ENCODE results near the gene SEM1.
"Not testable (repeated sequence)": the region's sequence is repeated elsewhere in the genome, so short reads cannot be mapped to it uniquely, and the experiment has no call there.

SEM1 gene

DNA sequence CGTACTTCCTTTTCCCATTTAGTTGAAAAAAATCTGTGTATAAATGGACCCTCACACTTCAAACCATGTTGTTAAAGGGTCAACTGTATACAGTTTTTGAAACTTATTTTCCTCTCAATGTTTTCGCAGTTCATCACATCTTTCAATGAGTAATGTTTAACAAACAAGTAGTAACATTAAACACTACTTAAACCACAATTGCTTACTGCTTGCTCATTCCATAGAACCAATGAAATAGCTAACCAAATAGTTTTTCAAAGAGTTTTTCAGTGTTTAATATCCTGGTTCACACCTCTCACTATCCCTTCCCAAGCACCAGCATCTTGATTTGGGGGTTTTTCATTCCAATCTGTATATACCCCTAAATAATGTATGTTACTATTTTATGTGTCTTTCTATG lies 9.1 kb downstream of the SEM1 start:
- DNase-seq, result no peak

GRCh38 chr7:96699219-96699871 lies 10.3 kb downstream of the SEM1 start:
- no peak for DNase-seq

DNA sequence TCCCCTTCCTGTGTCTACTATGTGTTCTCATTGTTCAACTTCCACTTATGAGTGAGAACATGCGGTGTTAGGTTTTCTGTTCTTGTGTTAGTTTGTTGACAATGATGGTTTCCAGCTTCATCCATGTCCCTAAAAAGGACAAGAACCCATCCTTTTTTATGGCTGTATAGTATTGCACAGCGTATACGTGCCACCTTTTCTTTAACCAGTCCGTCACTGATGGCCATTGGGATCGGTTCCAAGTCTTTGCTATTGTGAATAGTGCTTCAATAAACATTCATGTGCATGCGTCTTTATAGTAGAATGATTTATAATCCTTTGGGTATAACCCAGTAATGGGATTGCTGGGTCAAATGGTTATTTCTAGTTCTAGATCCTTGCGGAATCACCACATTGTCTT lies 11.2 kb downstream of the SEM1 start:
- DNase-seq, result not testable (repeated sequence)

DNA sequence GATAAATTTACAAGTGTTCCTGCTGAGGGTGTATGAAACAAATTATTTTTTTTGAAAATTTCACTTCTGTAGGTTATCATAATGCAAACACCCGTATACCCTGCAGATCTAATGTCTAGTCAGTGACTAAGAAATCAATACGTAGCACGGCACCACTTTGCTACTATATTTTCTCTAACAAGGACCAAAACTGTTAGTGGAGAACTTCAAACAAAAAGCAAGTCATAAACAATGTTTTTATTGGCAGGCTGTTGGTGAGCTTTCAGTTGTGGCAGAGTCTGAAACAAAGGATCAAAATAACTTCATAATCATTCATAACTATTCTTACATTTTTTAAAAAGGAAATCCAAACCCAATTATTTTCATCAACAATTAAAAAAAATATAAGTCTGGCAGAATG lies 11.8 kb downstream of the SEM1 start:
- no peak for DNase-seq

GRCh38 chr7:96695581-96695980 lies 14.1 kb downstream of the SEM1 start:
- no peak for DNase-seq

GRCh38 chr7:96694082-96694481 lies 15.6 kb downstream of the SEM1 start:
- DNase-seq, result no peak

DNA sequence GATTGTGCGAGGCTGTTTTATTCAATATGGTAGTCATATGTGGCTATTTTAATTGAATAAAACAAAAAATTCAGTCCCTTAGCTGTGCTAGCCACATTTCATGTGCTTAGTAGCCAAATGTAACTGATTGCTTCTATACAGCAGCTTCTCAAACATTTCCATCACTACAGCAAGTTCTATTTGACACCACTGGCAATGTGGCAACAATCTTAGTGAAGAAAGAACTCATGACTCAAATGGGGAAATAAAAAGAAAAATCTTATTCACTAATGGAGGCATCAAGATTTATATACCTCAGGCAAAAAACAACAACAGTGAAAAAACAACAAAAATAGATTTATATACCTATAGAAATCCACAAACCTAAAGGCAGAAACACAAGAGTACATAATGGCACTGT lies 17.9 kb downstream of the SEM1 start:
- no peak for DNase-seq

GRCh38 chr7:96689414-96689813 lies 20.2 kb downstream of the SEM1 start:
- DNase-seq, result no peak

- no peak for DNase-seq
Measured at GRCh38 chr7:96686305-96686704, 23.3 kb downstream of the SEM1 start.

DNA sequence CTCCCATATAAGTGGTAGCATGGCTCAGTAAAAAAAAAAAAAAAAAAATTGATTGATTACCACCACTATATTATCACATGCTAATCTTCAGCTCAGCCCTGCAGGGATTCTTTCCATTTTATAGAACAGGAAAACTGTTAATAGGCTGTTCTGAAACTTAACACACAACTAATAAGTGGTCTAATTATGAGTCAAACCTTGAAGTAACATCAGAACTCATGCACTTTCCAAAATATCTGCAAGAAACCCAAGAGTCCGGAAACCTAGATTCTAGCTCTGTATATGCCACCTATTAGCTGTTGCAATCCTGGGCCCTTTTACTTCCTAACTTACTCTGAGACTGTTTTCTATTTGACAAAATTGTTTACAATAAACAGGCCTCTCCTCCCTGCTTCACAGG lies 23.9 kb downstream of the SEM1 start:
- no peak for DNase-seq

DNA sequence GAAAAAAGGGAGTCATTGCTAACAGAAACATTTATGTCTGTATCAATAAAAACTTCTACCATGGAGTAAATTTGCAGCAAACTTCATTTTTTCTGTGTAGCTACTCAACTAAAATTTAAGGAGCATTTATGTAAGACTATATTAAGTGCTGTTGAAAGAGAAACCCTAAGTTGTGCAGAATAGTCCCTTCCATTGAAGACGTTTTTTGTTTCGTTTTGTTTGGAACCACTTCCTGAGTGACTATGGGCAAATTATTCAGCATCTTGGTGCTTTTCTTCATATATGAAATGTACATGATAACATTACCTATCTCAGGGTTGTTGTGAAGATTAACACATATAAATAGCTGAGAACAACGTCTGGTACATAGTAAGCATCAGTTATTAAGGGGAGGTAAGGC lies 24.3 kb downstream of the SEM1 start:
- no peak for DNase-seq

GRCh38 chr7:96679886-96680285 lies 29.8 kb downstream of the SEM1 start:
- DNase-seq, result peak; percentile 58

DNA sequence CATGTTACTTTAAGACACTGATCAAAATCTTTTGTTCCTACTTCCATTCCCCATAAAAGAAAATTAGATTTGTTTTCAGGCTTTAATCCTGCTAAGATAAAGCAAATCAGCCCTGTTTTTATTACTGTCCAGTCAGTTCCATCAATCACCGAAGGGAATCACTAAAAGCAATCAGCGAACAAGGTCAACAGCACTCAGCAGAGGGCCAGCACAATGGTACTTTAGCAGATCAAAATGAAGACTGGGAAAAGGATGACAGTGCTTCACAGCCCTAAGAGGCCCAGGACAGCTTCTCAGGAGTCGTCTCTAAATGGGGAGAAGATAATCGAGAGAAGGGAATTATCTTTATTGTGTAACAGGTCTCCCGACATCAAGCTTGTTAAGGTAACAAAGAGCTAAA lies 32.7 kb downstream of the SEM1 start:
- DNase-seq, result no peak

DNA sequence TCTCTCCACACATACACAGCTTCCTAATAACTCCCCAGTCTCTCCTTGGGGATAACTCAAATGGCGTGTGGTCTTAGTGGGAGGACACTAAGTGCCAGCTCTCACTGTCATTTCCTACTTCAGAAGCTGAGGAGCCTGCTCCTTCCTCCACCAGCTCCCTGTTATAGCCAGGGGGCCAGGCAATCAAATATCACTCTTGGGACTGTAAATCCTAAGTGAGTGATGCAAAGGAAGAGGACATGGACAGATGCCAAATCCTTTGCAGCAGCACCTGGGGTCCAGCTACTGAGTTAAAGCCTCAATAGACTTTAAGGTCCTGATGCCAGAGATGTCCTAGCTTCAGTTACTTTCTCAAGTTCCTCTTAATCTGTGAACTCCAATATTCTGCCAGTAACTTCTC lies 34.1 kb downstream of the SEM1 start:
- DNase-seq, result no peak

GRCh38 chr7:96674565-96674964 lies 35.1 kb downstream of the SEM1 start:
- DNase-seq, result no peak

GRCh38 chr7:96671854-96672253 lies 37.8 kb downstream of the SEM1 start:
- DNase-seq, result no peak

DNA sequence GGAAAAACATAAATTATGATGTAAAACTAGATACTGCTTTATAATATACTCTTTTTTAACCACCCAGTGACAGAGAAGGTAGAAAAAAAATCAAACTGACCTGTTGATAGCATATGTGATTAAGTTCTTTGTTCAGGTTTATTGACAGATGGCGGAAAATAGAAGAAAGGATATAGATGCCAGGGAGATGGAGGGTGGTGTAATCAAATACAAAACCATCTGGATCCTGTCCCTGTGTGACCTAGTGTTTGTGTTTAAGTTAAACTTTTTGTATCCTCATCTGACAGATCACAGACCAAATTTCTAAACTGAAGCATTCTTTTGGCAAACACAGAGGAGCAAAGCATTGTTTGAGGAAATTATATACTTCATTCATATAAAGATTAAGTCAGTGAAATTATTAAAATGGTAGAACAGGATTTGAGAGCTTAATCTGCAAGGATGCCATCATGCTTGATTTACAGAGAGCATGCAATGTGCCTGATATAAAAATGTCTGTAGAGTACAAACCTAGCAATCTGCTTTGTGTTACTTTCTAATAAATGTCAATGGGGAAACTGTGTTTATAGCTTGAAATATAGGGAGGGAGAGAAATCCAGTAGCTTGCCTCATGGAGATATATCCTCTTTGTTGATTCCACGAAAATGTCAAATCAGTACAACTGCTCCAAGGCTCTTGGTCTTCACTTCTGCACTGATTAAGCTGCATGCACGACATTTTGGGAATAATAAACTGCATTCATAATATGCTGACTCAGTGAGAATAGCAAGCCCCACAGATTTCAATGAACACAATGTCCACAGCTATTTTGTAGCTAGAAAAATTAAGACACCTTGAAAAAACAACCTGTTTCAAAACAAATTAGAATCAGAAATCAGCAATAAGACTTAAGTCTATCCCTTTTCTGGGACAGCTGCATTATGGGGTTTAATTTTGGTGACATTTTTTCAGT lies 39.0 kb downstream of the SEM1 start:
- DNase-seq, result no peak

- no peak for DNase-seq
Measured at GRCh38 chr7:96669812-96670211, 39.8 kb downstream of the SEM1 start.

- DNase-seq, result no peak
Measured at GRCh38 chr7:96667026-96667425, 42.6 kb downstream of the SEM1 start.

DNA sequence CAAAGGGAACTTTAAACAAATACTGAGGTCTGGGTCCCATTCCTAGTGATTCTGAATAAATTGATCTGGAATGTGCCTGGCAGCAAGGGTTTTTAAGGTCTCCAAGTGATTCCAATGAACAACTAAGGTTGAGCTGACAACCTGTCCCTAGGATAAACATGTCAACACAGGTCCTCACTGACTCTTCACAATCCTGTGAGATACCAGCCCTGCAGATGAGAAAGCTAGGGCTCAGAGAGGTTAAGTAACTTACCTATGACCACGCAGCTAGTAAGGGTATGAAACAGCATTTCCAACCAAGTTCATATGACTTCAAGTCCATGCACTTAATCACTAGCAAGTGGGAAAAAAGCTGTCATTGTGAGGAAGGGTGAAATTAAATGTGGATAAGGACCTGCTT lies 44.0 kb downstream of the SEM1 start:
- no peak for DNase-seq

GRCh38 chr7:96664793-96665192 lies 44.9 kb downstream of the SEM1 start:
- no peak for DNase-seq

GRCh38 chr7:96663871-96664445 lies 45.7 kb downstream of the SEM1 start:
- no peak for DNase-seq

DNA sequence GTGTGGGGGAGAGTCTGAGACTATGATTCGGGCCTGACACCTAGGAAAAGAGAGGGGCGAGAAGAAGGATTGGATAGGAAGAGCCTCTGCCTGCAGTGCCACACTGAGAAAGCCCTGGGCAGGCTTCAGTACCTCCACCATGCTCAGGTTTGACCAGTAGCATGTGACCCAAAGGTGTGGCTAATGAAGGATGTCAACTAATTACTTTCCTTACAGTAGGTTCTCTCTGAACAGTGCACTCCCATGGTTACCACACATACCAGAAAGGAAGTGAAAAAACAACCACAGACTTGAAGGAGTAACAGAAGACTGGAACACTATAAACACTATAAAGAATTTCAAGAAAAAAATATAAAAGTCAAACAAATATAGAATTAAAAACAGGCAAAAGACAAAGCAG lies 46.2 kb downstream of the SEM1 start:
- no peak for DNase-seq

DNA sequence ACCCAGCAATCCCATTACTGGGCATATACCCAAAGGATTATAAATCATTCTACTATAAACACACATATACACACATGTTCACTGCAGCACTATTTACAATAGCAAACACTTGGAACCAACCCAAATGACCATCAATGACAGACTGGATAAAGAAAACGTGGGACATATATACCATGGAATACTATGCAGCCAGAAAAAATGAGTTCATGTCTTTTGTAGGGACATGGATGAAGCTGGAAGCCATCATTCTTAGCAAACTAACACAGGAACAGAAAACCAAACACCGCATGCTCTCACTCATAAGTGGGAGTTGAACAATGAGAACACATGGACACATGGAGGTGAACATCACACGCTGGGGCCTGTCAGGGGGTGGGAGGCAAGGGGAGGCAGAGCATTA lies 47.5 kb downstream of the SEM1 start:
- not testable (repeated sequence) for DNase-seq

All from OCI-M1 (cell line).